Caco-2 (cell line): ENCODE measurements around the gene SHROOM3. TPM values are rescaled to one million over a fixed set of nuclear protein-coding genes. Genes with fewer than 3 reads are reported as not detected.
A peak's percentile ranks its signal among the peaks of the same experiment; 100 is the strongest.
"Not testable (repeated sequence)": the region's sequence is repeated elsewhere in the genome, so short reads cannot be mapped to it uniquely, and the experiment has no call there.

Experiments
- BruUV-seq: library from RNA; stranded (reverse); fragments of 400-500 nt; replicated peaks from 2 replicates; lab custom pipeline; 2021; lab: Mats Ljungman, UMichigan
- CTCF ChIA-PET: fragments of 300-600 bp; sonication (Branson Sonifier 250); formaldehyde crosslinking; loops from one replicate; lab custom pipeline; 2022; ENCODE audit warnings: antibody characterized with exemption; lab: Charles Lee
- POLR2A ChIA-PET: fragments of 300-600 bp; sonication (Branson Sonifier 250); formaldehyde crosslinking; loops from one replicate; lab custom pipeline; 2022; ENCODE audit warnings: antibody characterized with exemption; lab: Charles Lee
- DNase-seq, 2 experiments: peaks; one replicate each; pipeline versions ENCODE4 v3.0.0 to v3.0.0-alpha.2; 2020 to 2022
- H3K27me3 ChIP-seq: replicated peaks from 2 replicates; pipeline ENCODE4 v1.6.0; 2011; ENCODE audit warnings: low read length; ENCODE audit not compliant: control insufficient read depth, insufficient read depth
- H3K36me3 ChIP-seq: 2 replicates; pipeline ENCODE4 v1.5.1; 2011; ENCODE audit warnings: low read length; ENCODE audit not compliant: control insufficient read depth, insufficient read depth
- H3K4me1 ChIP-seq: fragments of 250-450 bp; sonication (Bioruptor Pico); 2 replicates; pipeline ENCODE4 v1.5.1; 2020; ENCODE audit warnings: mild to moderate bottlenecking
- H3K4me3 ChIP-seq: 2 replicates; pipeline ENCODE4 v1.5.1; 2011; ENCODE audit warnings: low read depth, mild to moderate bottlenecking, control low read depth, low read length
- H3K9me3 ChIP-seq: fragments of 250-450 bp; sonication (Bioruptor Pico); 2 replicates; pipeline ENCODE4 v1.5.1; 2020; ENCODE audit warnings: mild to moderate bottlenecking, moderate library complexity
- H3K27ac Mint-ChIP-seq: one replicate; pipeline ENCODE4 v1.8.0; 2022; ENCODE audit warnings: mixed read lengths; ENCODE audit not compliant: unreplicated experiment
- H3K27me3 Mint-ChIP-seq: one replicate; pipeline ENCODE4 v1.8.0; 2022; ENCODE audit warnings: mixed read lengths; ENCODE audit not compliant: insufficient read depth, unreplicated experiment
- H3K36me3 Mint-ChIP-seq: one replicate; pipeline ENCODE4 v1.8.0; 2022; ENCODE audit warnings: mild to moderate bottlenecking, mixed read lengths; ENCODE audit not compliant: insufficient read depth, unreplicated experiment
- H3K4me1 Mint-ChIP-seq: one replicate; pipeline ENCODE4 v1.8.0; 2022; ENCODE audit warnings: low read depth, mixed read lengths; ENCODE audit not compliant: unreplicated experiment
- H3K4me3 Mint-ChIP-seq: one replicate; pipeline ENCODE4 v1.8.0; 2022; ENCODE audit warnings: mild to moderate bottlenecking, moderate library complexity, mixed read lengths; ENCODE audit not compliant: unreplicated experiment
- H3K9me3 Mint-ChIP-seq: one replicate; pipeline ENCODE4 v1.8.0; 2022; ENCODE audit warnings: mixed read lengths; ENCODE audit not compliant: unreplicated experiment
- CTCF ChIP-seq, 2 experiments: fragments of 200-600 bp in 1 of 2; IDR thresholded peaks; 1 replicate in 1 of 2; 2 replicates in 1 of 2; pipeline versions ENCODE4 v1.5.1 to v1.8.0; 2011 to 2022; ENCODE audit warnings: antibody characterized with exemption in 1 of 2, control low read depth in 1 of 2, inconsistent platforms in 1 of 2, low read depth in 1 of 2, low read length in 1 of 2, mild to moderate bottlenecking in 1 of 2, moderate library complexity in 1 of 2; ENCODE audit not compliant: insufficient read depth in 1 of 2, severe bottlenecking in 1 of 2, unreplicated experiment in 1 of 2
- intact Hi-C: fragments of 100-400 bp; cut with micrococcal nuclease; formaldehyde crosslinking; loops from one replicate; pipeline ENCODE4 v1.10.0; 2022; ENCODE audit not compliant: unreplicated experiment
- total RNA-seq: library from RNA; stranded (reverse); gene quantifications from 2 replicates; pipeline ENCODE4 v1.2.3, GENCODE V29; 2022

SHROOM3 gene
- total RNA-seq, 1 experiment from 2014 or later, result 16.3 TPM

- H3K4me3 ChIP-seq, result no peak overlapping the region
- CTCF ChIA-PET, result interaction anchor here (1.0 kb wide), 1 partner anchor 21 kb away, joined by 3 read pairs; no protein-coding TSS in a partner anchor
- POLR2A ChIA-PET, result interaction anchor here (0.6 to 1.8 kb wide), 4 partner anchors 8 to 35 kb away, joined by 3 to 6 read pairs (median 3); no protein-coding TSS in a partner anchor
- H3K9me3 Mint-ChIP-seq, result no peaks in the 10 kb centered on the region
- intact Hi-C loops, result no loop called here
- TF ChIP-seq CTCF (IDR thresholded peaks at IDR 0.05; ENCODE audit: insufficient read depth in 1 of 2, low read depth in 1 of 2, low read length in 1 of 2, severe bottlenecking in 1 of 2, unreplicated experiment in 1 of 2), result no peak
- H3K4me1 ChIP-seq, result peaks cover 51% of the 10 kb centered on the region
- no peak overlapping the region for H3K4me3 Mint-ChIP-seq
- BruUV-seq, result TSS peak; percentile 75
- H3K9me3 ChIP-seq, result no peaks in the 10 kb centered on the region
- no peak overlapping the region for H3K27ac Mint-ChIP-seq
- no peaks in the 10 kb centered on the region for H3K27me3 ChIP-seq
- no peak for DNase-seq
- H3K36me3 Mint-ChIP-seq, result peaks cover 4% of the 10 kb centered on the region
- no peaks in the 10 kb centered on the region for H3K27me3 Mint-ChIP-seq
- peaks cover 29% of the 10 kb centered on the region for H3K4me1 Mint-ChIP-seq
- no peaks in the 10 kb centered on the region for H3K36me3 ChIP-seq
Measured at GRCh38 chr4:76606645-76607265, 171.7 kb downstream of the SHROOM3 start.

GRCh38 chr4:76607266-76607799, 172.3 kb downstream of the SHROOM3 start:
- Histone ChIP-seq H3K4me1 (peaks cover 45% of the 10 kb centered on the region), H3K27me3 (no peaks in the 10 kb centered on the region), H3K4me3 (no peak overlapping the region), H3K9me3 (no peaks in the 10 kb centered on the region), H3K36me3 (no peaks in the 10 kb centered on the region)
- no peak for TF ChIP-seq CTCF (IDR thresholded peaks at IDR 0.05; ENCODE audit: insufficient read depth in 1 of 2, low read depth in 1 of 2, low read length in 1 of 2, severe bottlenecking in 1 of 2, unreplicated experiment in 1 of 2)
- H3K4me3 Mint-ChIP-seq, result no peak overlapping the region
- H3K9me3 Mint-ChIP-seq, result no peaks in the 10 kb centered on the region
- intact Hi-C loops, result no loop called here
- H3K36me3 Mint-ChIP-seq, result peaks cover 4% of the 10 kb centered on the region
- no peak overlapping the region for H3K27ac Mint-ChIP-seq
- no peaks in the 10 kb centered on the region for H3K27me3 Mint-ChIP-seq
- no peak for DNase-seq
- peaks cover 29% of the 10 kb centered on the region for H3K4me1 Mint-ChIP-seq
- BruUV-seq, result no TSS peak
- ChIA-PET CTCF (interaction anchor here (1.0 kb wide), 1 partner anchor 21 kb away, joined by 3 read pairs; no protein-coding TSS in a partner anchor), POLR2A (interaction anchor here (0.8 to 1.8 kb wide), 3 partner anchors 18 to 36 kb away, joined by 3 to 6 read pairs (median 3); no protein-coding TSS in a partner anchor)

- no peak overlapping the region for H3K4me3 Mint-ChIP-seq
- DNase-seq, result no peak
- BruUV-seq, result no TSS peak
- H3K9me3 Mint-ChIP-seq, result no peaks in the 10 kb centered on the region
- TF ChIP-seq CTCF (IDR thresholded peaks at IDR 0.05; ENCODE audit: insufficient read depth in 1 of 2, low read depth in 1 of 2, low read length in 1 of 2, severe bottlenecking in 1 of 2, unreplicated experiment in 1 of 2), result no peak
- no peaks in the 10 kb centered on the region for H3K27me3 Mint-ChIP-seq
- Histone ChIP-seq H3K4me1 (peaks cover 40% of the 10 kb centered on the region), H3K9me3 (no peaks in the 10 kb centered on the region), H3K4me3 (no peak overlapping the region), H3K36me3 (no peaks in the 10 kb centered on the region), H3K27me3 (no peaks in the 10 kb centered on the region)
- H3K27ac Mint-ChIP-seq, result no peak overlapping the region
- peaks cover 29% of the 10 kb centered on the region for H3K4me1 Mint-ChIP-seq
- ChIA-PET CTCF (interaction anchor here (0.9 kb wide), 1 partner anchor 342 kb away, joined by 3 read pairs; the partner anchor contains the start of gene SEPTIN11), POLR2A (interaction anchor here (1.8 kb wide), 1 partner anchor 22 kb away, joined by 6 read pairs; no protein-coding TSS in a partner anchor)
- H3K36me3 Mint-ChIP-seq, result peaks cover 2% of the 10 kb centered on the region
- intact Hi-C loops, result no loop called here
Measured at GRCh38 chr4:76607846-76608245, 172.8 kb downstream of the SHROOM3 start.

GRCh38 chr4:76608549-76608948, 173.5 kb downstream of the SHROOM3 start:
- H3K27me3 ChIP-seq, DNase-seq, intact Hi-C loops, H3K9me3 ChIP-seq, H3K27me3 Mint-ChIP-seq, H3K27ac Mint-ChIP-seq, H3K9me3 Mint-ChIP-seq, H3K36me3 Mint-ChIP-seq, BruUV-seq, H3K4me3 Mint-ChIP-seq, H3K4me3 ChIP-seq, H3K36me3 ChIP-seq, POLR2A ChIA-PET: not testable (repeated sequence)
- CTCF ChIA-PET, result interaction anchor here (0.9 kb wide), 1 partner anchor 341 kb away, joined by 3 read pairs; the partner anchor contains the start of gene SEPTIN11
- peaks cover 29% of the 10 kb centered on the region for H3K4me1 Mint-ChIP-seq
- peaks cover 38% of the 10 kb centered on the region for H3K4me1 ChIP-seq
